GM12872 (cell line): ENCODE measurements around the gene TLE1.

Source experiments
- CTCF ChIP-seq: IDR thresholded peaks from 3 replicates; pipeline ENCODE4 v1.5.1; 2011; ENCODE audit warnings: low read depth, mild to moderate bottlenecking, low read length, moderate library complexity; ENCODE audit not compliant: insufficient read depth

TLE1 gene

DNA sequence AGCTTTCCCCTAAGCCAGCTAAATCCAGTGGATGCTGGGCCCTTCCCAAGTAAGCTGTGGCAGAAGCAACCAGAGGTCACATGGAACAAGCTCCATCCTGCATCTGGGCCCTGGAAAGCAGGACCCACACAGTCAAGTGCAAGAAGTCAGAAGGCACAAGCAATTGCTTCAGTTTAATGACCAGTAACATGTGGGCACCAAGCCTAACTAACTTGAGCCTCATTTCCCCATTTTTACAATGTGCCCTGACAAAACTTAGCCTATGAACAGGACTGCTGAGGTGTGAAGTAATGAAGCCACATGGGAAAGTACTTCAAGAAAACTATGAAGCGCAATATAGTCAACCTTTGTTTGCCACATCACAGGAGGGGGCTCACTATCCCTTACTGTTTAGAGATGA, 90.5 kb downstream of the TLE1 start:
- no peak for TF ChIP-seq CTCF

- TF ChIP-seq CTCF = no peak
These were observed 91.2 kb downstream of the TLE1 start for GRCh38 chr9:81598123-81598497.

GRCh38 chr9:81597419-81598122, 91.8 kb downstream of the TLE1 start:
- no peak for TF ChIP-seq CTCF

- no peak for TF ChIP-seq CTCF
These were observed 92.5 kb downstream of the TLE1 start for GRCh38 chr9:81596679-81597418.

GRCh38 chr9:81595887-81596543, 93.3 kb downstream of the TLE1 start:
- no peak for TF ChIP-seq CTCF

DNA sequence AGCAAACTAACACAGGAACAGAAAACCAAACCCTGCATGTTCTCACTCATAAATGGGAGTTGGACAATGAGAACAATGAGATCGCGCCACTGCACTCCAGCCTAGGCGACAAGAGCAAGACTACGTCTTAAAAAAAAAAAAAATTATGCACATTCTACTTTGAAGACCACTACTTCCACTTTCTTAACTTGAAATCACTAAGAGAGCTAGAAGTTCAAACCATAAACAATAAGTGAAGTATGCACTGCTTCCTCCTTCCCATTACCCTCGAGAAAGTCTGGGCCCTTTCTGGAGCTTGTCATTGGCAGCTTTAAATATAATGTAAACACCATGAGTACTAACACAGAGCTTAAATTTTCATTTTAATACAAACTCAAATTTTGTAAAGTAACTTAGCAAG, 94.9 kb downstream of the TLE1 start:
- TF ChIP-seq CTCF = no peak

GRCh38 chr9:81592887-81593266, 96.5 kb downstream of the TLE1 start:
- TF ChIP-seq CTCF = no peak
